RWPE1 (cell line): Measurements from ENCODE around the gene RAB3GAP1.

Experiments used
- CTCF ChIA-PET: fragments of 350-600 bp; sonication (Branson Sonifier 250); formaldehyde crosslinking; extraction: SDS; loops from one replicate; lab custom pipeline; 2021; lab: Yijun Ruan, JAX
- POLR2A ChIA-PET: fragments of 400-600 bp; formaldehyde crosslinking; extraction: SDS; loops from one replicate; lab custom pipeline; 2020; ENCODE audit warnings: antibody characterized with exemption; ENCODE audit not compliant: low non-redundant PET; lab: Yijun Ruan, JAX
- DNase-seq: peaks from one replicate; pipeline ENCODE4 v3.0.0; 2012; ENCODE audit warnings: low spot score
- H3K27ac ChIP-seq: fragments of 450-650 bp; 2 replicates; pipeline ENCODE4 v1.5.1; 2017
- CTCF ChIP-seq: fragments of 450-650 bp; conservative IDR thresholded peaks from 2 replicates; pipeline ENCODE4 v1.5.1; 2017; ENCODE audit warnings: low read depth, mild to moderate bottlenecking

Gene RAB3GAP1

GRCh38 chr2:135150725-135151124 lies 98.6 kb downstream of the RAB3GAP1 start:
- DNase-seq: no peak
- no peak for TF ChIP-seq CTCF
- ChIA-PET POLR2A (no interaction called here), CTCF (interaction anchor here (0.7 kb wide), 1 partner anchor 16 kb away, joined by 3 read pairs; no protein-coding TSS in a partner anchor)
- H3K27ac ChIP-seq: no peak overlapping the region

DNA sequence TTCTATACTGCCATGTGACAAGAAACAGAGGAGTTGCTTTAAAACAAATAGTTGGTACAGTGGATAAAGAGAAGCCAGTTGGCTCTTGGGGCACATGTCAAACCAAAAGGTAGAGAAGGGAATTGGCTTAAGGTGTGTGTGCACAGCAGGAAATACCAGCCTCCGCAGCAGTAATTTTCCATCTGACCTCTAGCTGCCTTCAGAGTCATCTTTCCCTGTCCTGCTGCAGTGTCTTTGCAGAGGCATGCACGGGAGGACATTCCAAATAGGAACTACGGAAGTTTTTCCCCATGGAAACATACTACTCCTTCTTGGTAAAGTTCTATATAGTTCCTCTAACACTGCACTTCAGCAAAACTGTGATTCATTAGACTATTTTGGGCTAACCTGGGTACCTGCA lies 99.5 kb downstream of the RAB3GAP1 start:
- CTCF ChIA-PET: no interaction called here
- DNase-seq: no peak
- POLR2A ChIA-PET: no interaction called here
- TF ChIP-seq CTCF: no peak
- H3K27ac ChIP-seq: no peak overlapping the region

DNA sequence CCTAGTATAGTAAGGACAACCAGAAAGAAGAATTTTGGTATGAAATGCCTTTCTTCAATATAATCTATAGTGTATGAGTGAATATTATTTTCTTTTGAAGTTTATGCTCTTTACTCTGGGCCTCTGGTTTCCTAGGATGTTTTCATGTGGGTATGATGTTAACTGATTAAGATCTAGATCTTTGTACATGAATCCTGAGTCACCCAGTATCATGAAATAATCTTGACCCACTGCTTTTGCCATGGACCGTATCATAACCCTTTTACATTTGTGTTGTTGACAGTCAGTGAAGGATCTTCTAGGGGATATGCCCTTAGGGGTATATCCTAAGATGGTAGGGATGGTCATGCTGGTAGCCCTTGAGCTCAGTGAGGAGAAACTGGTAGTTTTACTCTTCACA lies 100.3 kb downstream of the RAB3GAP1 start:
- ChIA-PET CTCF (no interaction called here), POLR2A (no interaction called here)
- no peak for DNase-seq
- TF ChIP-seq CTCF: no peak
- H3K27ac ChIP-seq: no peak overlapping the region

- POLR2A ChIA-PET: no interaction called here
- no peak overlapping the region for H3K27ac ChIP-seq
- no peak for TF ChIP-seq CTCF
- CTCF ChIA-PET: interaction anchor here (0.7 to 1.1 kb wide), 3 partner anchors 9 to 479 kb away, joined by 4 read pairs; no protein-coding TSS in a partner anchor
- DNase-seq: no peak
Observed at GRCh38 chr2:135154962-135155361, 102.9 kb downstream of the RAB3GAP1 start.

DNA sequence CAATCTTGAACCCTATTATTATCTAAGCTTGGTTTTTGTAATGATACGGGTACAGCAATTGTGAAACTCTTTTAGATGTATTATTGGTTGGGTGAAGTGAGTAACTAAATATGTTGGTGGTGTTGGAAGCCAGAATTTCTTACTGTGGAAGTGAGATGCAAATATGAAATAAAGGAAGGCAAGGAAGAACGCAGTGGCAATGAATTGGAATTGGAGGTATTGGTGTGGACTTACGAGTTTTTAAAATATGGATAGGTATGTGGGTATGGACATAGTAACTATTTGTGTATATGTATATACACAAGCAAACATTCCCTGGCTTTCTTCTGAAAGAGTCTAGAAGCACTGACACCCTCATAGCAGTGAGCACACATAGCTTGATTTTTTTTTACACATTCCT lies 105.8 kb downstream of the RAB3GAP1 start:
- ChIA-PET POLR2A (no interaction called here), CTCF (interaction anchor here (0.7 kb wide), 1 partner anchor 459 kb away, joined by 3 read pairs; no protein-coding TSS in a partner anchor)
- no peak for DNase-seq
- no peak for TF ChIP-seq CTCF
- H3K27ac ChIP-seq: no peak overlapping the region

DNA sequence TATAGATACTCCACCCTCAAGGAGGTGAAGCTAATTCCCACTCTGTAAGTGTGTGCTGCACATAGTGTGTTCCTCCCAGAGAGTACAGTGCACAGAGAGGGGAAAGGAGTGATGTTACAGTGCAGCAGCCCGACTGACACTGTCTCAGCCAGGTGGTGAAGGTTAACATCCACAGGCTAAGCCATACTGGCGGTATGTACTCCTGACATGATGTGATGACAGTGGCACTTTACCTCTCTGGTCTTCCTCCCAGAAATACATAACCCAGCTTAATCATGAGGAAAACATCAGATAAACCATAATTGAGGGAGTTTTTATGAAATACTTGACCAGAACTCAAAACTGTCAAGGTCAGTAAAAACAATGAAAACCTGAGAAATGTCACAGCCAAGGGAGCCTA lies 107.1 kb downstream of the RAB3GAP1 start:
- ChIA-PET POLR2A (no interaction called here), CTCF (interaction anchor here (0.6 kb wide), 1 partner anchor 425 kb away, joined by 3 read pairs; no protein-coding TSS in a partner anchor)
- H3K27ac ChIP-seq: no peak overlapping the region
- no peak for DNase-seq
- no peak for TF ChIP-seq CTCF
